IPS-15b (cell line): Measurements from ENCODE around the gene PARD3B.

ENCODE experiments used
- H3K27me3 ChIP-seq: one replicate; pipeline ENCODE4 v1.6.1; 2013; ENCODE audit warnings: low read length; ENCODE audit not compliant: control insufficient read depth, insufficient read depth
- H3K36me3 ChIP-seq: one replicate; pipeline ENCODE4 v1.6.1; 2013; ENCODE audit warnings: low read length; ENCODE audit not compliant: control insufficient read depth, insufficient read depth
- H3K4me1 ChIP-seq: one replicate; pipeline ENCODE4 v1.6.1; 2013; ENCODE audit warnings: mild to moderate bottlenecking, low read length; ENCODE audit not compliant: control insufficient read depth, insufficient read depth
- H3K4me3 ChIP-seq: one replicate; pipeline ENCODE4 v1.5.1; 2013; ENCODE audit warnings: low read depth, low read length
- H3K9ac ChIP-seq: one replicate; pipeline ENCODE4 v1.6.1; 2013; ENCODE audit warnings: low read depth, mild to moderate bottlenecking, low read length
- H3K9me3 ChIP-seq: one replicate; pipeline ENCODE4 v1.6.1; 2013; ENCODE audit warnings: mild to moderate bottlenecking, low read length; ENCODE audit not compliant: control insufficient read depth, insufficient read depth

Gene PARD3B

GRCh38 chr2:205501826-205502225, 956.6 kb downstream of the PARD3B start:
- Histone ChIP-seq H3K9ac (no peak overlapping the region), H3K9me3 (no peaks in the 10 kb centered on the region), H3K4me3 (no peak overlapping the region), H3K4me1 (peaks cover under 1% of the 10 kb centered on the region), H3K27me3 (no peaks in the 10 kb centered on the region), H3K36me3 (no peaks in the 10 kb centered on the region)

GRCh38 chr2:205505371-205505770, 960.1 kb downstream of the PARD3B start:
- H3K9me3 ChIP-seq = no peaks in the 10 kb centered on the region
- H3K27me3 ChIP-seq = no peaks in the 10 kb centered on the region
- no peak overlapping the region for H3K9ac ChIP-seq
- no peaks in the 10 kb centered on the region for H3K4me1 ChIP-seq
- H3K36me3 ChIP-seq = no peaks in the 10 kb centered on the region
- H3K4me3 ChIP-seq = no peak overlapping the region

GRCh38 chr2:205509655-205510054, 964.4 kb downstream of the PARD3B start:
- Histone ChIP-seq H3K4me1 (no peaks in the 10 kb centered on the region), H3K36me3 (no peaks in the 10 kb centered on the region), H3K27me3 (no peaks in the 10 kb centered on the region), H3K4me3 (no peak overlapping the region), H3K9me3 (no peaks in the 10 kb centered on the region), H3K9ac (no peak overlapping the region)

GRCh38 chr2:205510345-205510744, 965.1 kb downstream of the PARD3B start:
- Histone ChIP-seq H3K9me3 (no peaks in the 10 kb centered on the region), H3K4me1 (no peaks in the 10 kb centered on the region), H3K36me3 (no peaks in the 10 kb centered on the region), H3K4me3 (no peak overlapping the region), H3K9ac (no peak overlapping the region), H3K27me3 (no peaks in the 10 kb centered on the region)

GRCh38 chr2:205511221-205511620, 965.9 kb downstream of the PARD3B start:
- no peaks in the 10 kb centered on the region for H3K27me3 ChIP-seq
- no peaks in the 10 kb centered on the region for H3K4me1 ChIP-seq
- no peaks in the 10 kb centered on the region for H3K9me3 ChIP-seq
- no peak overlapping the region for H3K9ac ChIP-seq
- H3K4me3 ChIP-seq = no peak overlapping the region
- H3K36me3 ChIP-seq = no peaks in the 10 kb centered on the region

- Histone ChIP-seq H3K36me3 (no peaks in the 10 kb centered on the region), H3K4me3 (no peak overlapping the region)
Observed at GRCh38 chr2:205511641-205512040, 966.4 kb downstream of the PARD3B start.

GRCh38 chr2:205520311-205520710, 975.0 kb downstream of the PARD3B start:
- Histone ChIP-seq H3K9ac (no peak overlapping the region), H3K27me3 (no peaks in the 10 kb centered on the region), H3K4me1 (no peaks in the 10 kb centered on the region)

More at GRCh38 chr2:205511641-205512040, 966.4 kb downstream of the PARD3B start:
- Histone ChIP-seq H3K27me3 (no peaks in the 10 kb centered on the region), H3K4me1 (no peaks in the 10 kb centered on the region), H3K9ac (no peak overlapping the region), H3K9me3 (no peaks in the 10 kb centered on the region)

GRCh38 chr2:205524656-205525055, 979.4 kb downstream of the PARD3B start:
- Histone ChIP-seq H3K9me3 (no peaks in the 10 kb centered on the region), H3K9ac (no peak overlapping the region), H3K4me1 (no peaks in the 10 kb centered on the region), H3K27me3 (no peaks in the 10 kb centered on the region), H3K4me3 (no peak overlapping the region), H3K36me3 (no peaks in the 10 kb centered on the region)

More at GRCh38 chr2:205520311-205520710, 975.0 kb downstream of the PARD3B start:
- no peaks in the 10 kb centered on the region for H3K9me3 ChIP-seq
- no peaks in the 10 kb centered on the region for H3K36me3 ChIP-seq
- no peak overlapping the region for H3K4me3 ChIP-seq

- Histone ChIP-seq H3K4me1 (no peaks in the 10 kb centered on the region), H3K9me3 (no peaks in the 10 kb centered on the region), H3K36me3 (no peaks in the 10 kb centered on the region), H3K4me3 (no peak overlapping the region), H3K9ac (no peak overlapping the region), H3K27me3 (no peaks in the 10 kb centered on the region)
Observed at GRCh38 chr2:205527801-205528200, 982.5 kb downstream of the PARD3B start.

- Histone ChIP-seq H3K4me1 (no peaks in the 10 kb centered on the region), H3K27me3 (no peaks in the 10 kb centered on the region), H3K9me3 (no peaks in the 10 kb centered on the region), H3K9ac (no peak overlapping the region), H3K4me3 (no peak overlapping the region), H3K36me3 (no peaks in the 10 kb centered on the region)
Observed at GRCh38 chr2:205531072-205531471, 985.8 kb downstream of the PARD3B start.

GRCh38 chr2:205531489-205532148, 986.3 kb downstream of the PARD3B start:
- no peak overlapping the region for H3K4me3 ChIP-seq
- H3K9me3 ChIP-seq = no peaks in the 10 kb centered on the region
- no peaks in the 10 kb centered on the region for H3K36me3 ChIP-seq
- H3K9ac ChIP-seq = no peak overlapping the region
- no peaks in the 10 kb centered on the region for H3K27me3 ChIP-seq
- H3K4me1 ChIP-seq = no peaks in the 10 kb centered on the region

GRCh38 chr2:205535001-205535400, 989.7 kb downstream of the PARD3B start:
- Histone ChIP-seq H3K27me3 (no peaks in the 10 kb centered on the region), H3K4me3 (no peak overlapping the region), H3K4me1 (no peaks in the 10 kb centered on the region), H3K36me3 (no peaks in the 10 kb centered on the region), H3K9ac (no peak overlapping the region), H3K9me3 (no peaks in the 10 kb centered on the region)
